ENCODE data around the gene OGDH. TPM values are rescaled to one million over a fixed set of nuclear protein-coding genes. Genes with fewer than 3 reads are reported as not detected.

OGDH gene
- total and polyA plus RNA-seq, 10 of the 15 experiments (the other 5 are each of a cell fraction or from before 2014, with no cell fraction given), result 4.1 to 103 (median 48.4) TPM

GRCh38 chr7:44756904-44757303, 150.5 kb downstream of the OGDH start:
- no peaks in the 10 kb centered on the region for H3K27me3 ChIP-seq (replicated peaks in 1 of 2; ENCODE audit: control insufficient read depth in 2 of 2, insufficient read depth in 2 of 2, low read length in 1 of 2)
- WGBS (ENCODE audit: insufficient coverage, insufficient replicate concordance, low lambda C conversion rate, missing lambda C conversion rate), result 96% methylated on average over 12 of the region's 12 CpGs
- ChIA-PET RAD21 (ENCODE audit: unreplicated experiment) (no interaction called here), POLR2A (interaction anchor here (0.8 kb wide), 1 partner anchor 120 kb away, joined by 7 read pairs; no protein-coding TSS in a partner anchor), CTCF (no interaction called here), SMC1A (ENCODE audit: uncharacterized antibody, unreplicated experiment) (no interaction called here)
- H3K4me2 ChIP-seq (ENCODE audit: control insufficient read depth, insufficient read depth), result no peak overlapping the region
- peaks cover 20 to 26% of the 10 kb centered on the region in 2 experiments for H3K36me3 ChIP-seq (ENCODE audit: control insufficient read depth in 2 of 2, insufficient read depth in 2 of 2, low read length in 1 of 2)
- no peak overlapping the region for H3K9ac ChIP-seq (ENCODE audit: control insufficient read depth, insufficient read depth, low read length)
- in situ Hi-C loops (cut with MboI), result no loop called here
- H3K4me3 ChIP-seq, result no peak overlapping the region
- intact Hi-C loops (cut with micrococcal nuclease; ENCODE audit: unreplicated experiment), result no loop called here
- ATAC-seq (no peak), FAIRE-seq (no peak), DNase-seq (ENCODE audit: low read depth, low spot score) (no peak)
- H2AFZ ChIP-seq (ENCODE audit: control insufficient read depth, low read depth, low read length), result no peak overlapping the region
- peaks cover 6% of the 10 kb centered on the region; the same call in 1 of the 2 replicates for H4K20me1 ChIP-seq (ENCODE audit: control insufficient read depth, insufficient read depth)
- no TSS peak for BruUV-seq (replicated peaks)
- TF ChIP-seq CREB1 (IDR thresholded peaks at IDR 0.05; ENCODE audit: low read depth) (no peak), SUZ12 (IDR thresholded peaks at IDR 0.05; ENCODE audit: unreplicated experiment) (no peak), NBN (IDR thresholded peaks at IDR 0.05) (no peak), FOXM1 (IDR thresholded peaks at IDR 0.05; ENCODE audit: low read depth, low read length) (no peak), ATF7 (IDR thresholded peaks at IDR 0.05; ENCODE audit: low read depth) (no peak), MYB (IDR thresholded peaks at IDR 0.05; ENCODE audit: borderline replicate concordance, low read depth, low read length) (no peak), FOS (IDR thresholded peaks at IDR 0.05; ENCODE audit: borderline replicate concordance, extremely low read depth, insufficient read length) (no peak), GATAD2B (conservative IDR thresholded peaks at IDR 0.05; ENCODE audit: low read depth) (no peak), ASH2L (IDR thresholded peaks at IDR 0.05; ENCODE audit: borderline replicate concordance, low read depth) (no peak), POLR2A (IDR thresholded peaks at IDR 0.05; ENCODE audit: low read depth, low read length) (no peak), USF2 (IDR thresholded peaks at IDR 0.05; ENCODE audit: borderline replicate concordance, low read depth, low read length) (no peak)
- TF ChIP-seq, protein P1, sequence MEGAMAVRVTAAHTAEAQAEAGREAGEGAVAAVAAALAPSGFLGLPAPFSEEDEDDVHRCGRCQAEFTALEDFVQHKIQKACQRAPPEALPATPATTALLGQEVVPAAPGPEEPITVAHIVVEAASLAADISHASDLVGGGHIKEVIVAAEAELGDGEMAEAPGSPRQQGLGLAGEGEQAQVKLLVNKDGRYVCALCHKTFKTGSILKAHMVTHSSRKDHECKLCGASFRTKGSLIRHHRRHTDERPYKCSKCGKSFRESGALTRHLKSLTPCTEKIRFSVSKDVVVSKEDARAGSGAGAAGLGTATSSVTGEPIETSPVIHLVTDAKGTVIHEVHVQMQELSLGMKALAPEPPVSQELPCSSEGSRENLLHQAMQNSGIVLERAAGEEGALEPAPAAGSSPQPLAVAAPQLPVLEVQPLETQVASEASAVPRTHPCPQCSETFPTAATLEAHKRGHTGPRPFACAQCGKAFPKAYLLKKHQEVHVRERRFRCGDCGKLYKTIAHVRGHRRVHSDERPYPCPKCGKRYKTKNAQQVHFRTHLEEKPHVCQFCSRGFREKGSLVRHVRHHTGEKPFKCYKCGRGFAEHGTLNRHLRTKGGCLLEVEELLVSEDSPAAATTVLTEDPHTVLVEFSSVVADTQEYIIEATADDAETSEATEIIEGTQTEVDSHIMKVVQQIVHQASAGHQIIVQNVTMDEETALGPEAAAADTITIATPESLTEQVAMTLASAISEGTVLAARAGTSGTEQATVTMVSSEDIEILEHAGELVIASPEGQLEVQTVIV (IDR thresholded peaks at IDR 0.05; ENCODE audit: borderline replicate concordance, partially characterized antibody), result no peak
- TF ChIP-seq, protein P2, sequence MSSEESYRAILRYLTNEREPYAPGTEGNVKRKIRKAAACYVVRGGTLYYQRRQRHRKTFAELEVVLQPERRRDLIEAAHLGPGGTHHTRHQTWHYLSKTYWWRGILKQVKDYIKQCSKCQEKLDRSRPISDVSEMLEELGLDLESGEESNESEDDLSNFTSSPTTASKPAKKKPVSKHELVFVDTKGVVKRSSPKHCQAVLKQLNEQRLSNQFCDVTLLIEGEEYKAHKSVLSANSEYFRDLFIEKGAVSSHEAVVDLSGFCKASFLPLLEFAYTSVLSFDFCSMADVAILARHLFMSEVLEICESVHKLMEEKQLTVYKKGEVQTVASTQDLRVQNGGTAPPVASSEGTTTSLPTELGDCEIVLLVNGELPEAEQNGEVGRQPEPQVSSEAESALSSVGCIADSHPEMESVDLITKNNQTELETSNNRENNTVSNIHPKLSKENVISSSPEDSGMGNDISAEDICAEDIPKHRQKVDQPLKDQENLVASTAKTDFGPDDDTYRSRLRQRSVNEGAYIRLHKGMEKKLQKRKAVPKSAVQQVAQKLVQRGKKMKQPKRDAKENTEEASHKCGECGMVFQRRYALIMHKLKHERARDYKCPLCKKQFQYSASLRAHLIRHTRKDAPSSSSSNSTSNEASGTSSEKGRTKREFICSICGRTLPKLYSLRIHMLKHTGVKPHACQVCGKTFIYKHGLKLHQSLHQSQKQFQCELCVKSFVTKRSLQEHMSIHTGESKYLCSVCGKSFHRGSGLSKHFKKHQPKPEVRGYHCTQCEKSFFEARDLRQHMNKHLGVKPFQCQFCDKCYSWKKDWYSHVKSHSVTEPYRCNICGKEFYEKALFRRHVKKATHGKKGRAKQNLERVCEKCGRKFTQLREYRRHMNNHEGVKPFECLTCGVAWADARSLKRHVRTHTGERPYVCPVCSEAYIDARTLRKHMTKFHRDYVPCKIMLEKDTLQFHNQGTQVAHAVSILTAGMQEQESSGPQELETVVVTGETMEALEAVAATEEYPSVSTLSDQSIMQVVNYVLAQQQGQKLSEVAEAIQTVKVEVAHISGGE (CRISPR knock-in tag; IDR thresholded peaks at IDR 0.05), result no peak
- H3K4me1 ChIP-seq (ENCODE audit: control insufficient read depth, insufficient read depth, low read length), result peaks cover 22% of the 10 kb centered on the region
- no peaks in the 10 kb centered on the region for H3K9me3 ChIP-seq (replicated peaks; ENCODE audit: control insufficient read depth, insufficient read depth, low read length)
- H3K27ac ChIP-seq (ENCODE audit: control insufficient read depth, insufficient read depth), result no peak overlapping the region
- H3K79me2 ChIP-seq (ENCODE audit: control insufficient read depth, insufficient read depth, low read length), result peaks cover 46% of the 10 kb centered on the region
